Naive B cell (primary cell): Measurements from ENCODE around the gene TH. TPM values are rescaled to one million over a fixed set of nuclear protein-coding genes. Genes with fewer than 3 reads are reported as not detected.

Experiments
- ATAC-seq, 2 donors: fragments of 150-1000 bp; cut with Tn5 transposase; 2 replicates each; pipeline ENCODE4 v1.10.0; 2021; ENCODE audit warnings: low read depth in 2 of 2, mild to moderate bottlenecking in 2 of 2, moderate library complexity in 2 of 2
- DNase-seq: peaks from one replicate; pipeline ENCODE4 v3.0.0; 2022
- H3K27ac Mint-ChIP-seq, 6 donors: one replicate each; pipeline ENCODE4 v1.8.0; 2020 to 2022; ENCODE audit warnings: mild to moderate bottlenecking in 6 of 6, mixed read lengths in 6 of 6, moderate library complexity in 5 of 6, inconsistent platforms in 2 of 6
- H3K27me3 Mint-ChIP-seq, 3 donors: one replicate each; pipeline ENCODE4 v1.8.0; 2021 to 2022; ENCODE audit warnings: mixed read lengths in 3 of 3, mild to moderate bottlenecking in 1 of 3
- H3K36me3 Mint-ChIP-seq, 2 donors: one replicate each; pipeline ENCODE4 v1.8.0; 2020 to 2022; ENCODE audit warnings: mixed read lengths in 2 of 2, inconsistent platforms in 1 of 2, mild to moderate bottlenecking in 1 of 2
- H3K4me1 Mint-ChIP-seq, 3 donors: one replicate each; pipeline ENCODE4 v1.8.0; 2020 to 2022; ENCODE audit warnings: mixed read lengths in 3 of 3, inconsistent platforms in 1 of 3, mild to moderate bottlenecking in 1 of 3, moderate library complexity in 1 of 3
- H3K4me3 Mint-ChIP-seq, 8 donors: one replicate each; pipeline ENCODE4 v1.8.0; 2020 to 2022; ENCODE audit warnings: mild to moderate bottlenecking in 8 of 8, mixed read lengths in 8 of 8, moderate library complexity in 8 of 8, inconsistent platforms in 2 of 8
- H3K9me3 Mint-ChIP-seq, 7 donors: one replicate each; pipeline ENCODE4 v1.8.0; 2020 to 2022; ENCODE audit warnings: mixed read lengths in 7 of 7, mild to moderate bottlenecking in 5 of 7, inconsistent platforms in 2 of 7, moderate library complexity in 1 of 7
- polyA plus RNA-seq, 6 donors: library from polyadenylated mRNA; unstranded; fragments of 300-500 nt; fragmentation: Illumina TruSeq; gene quantifications; one replicate each; pipeline ENCODE4 v1.2.3, GENCODE V29; 2021; ENCODE audit warnings: low read depth in 6 of 6

Gene TH
- not detected for polyA plus RNA-seq

GRCh38 chr11:2171591-2172003 is at the start of gene TH:
Gene TH, minus strand, starts transcription at chr11:2171815. Its CDS starts 29 bp downstream, at chr11:2171786.
- Mint-ChIP-seq H3K4me3 (peak within 1 kb of the TSS in 2 of 8 donors; percentile 55 to 70), H3K36me3 (no peaks in the 10 kb centered on the region), H3K27ac (peak within 1 kb of the TSS in 1 of 6 donors; percentile 47), H3K27me3 (peaks cover 0 to 28% (median 9%) of the 10 kb centered on the region in 3 donors), H3K4me1 (peaks cover 0 to 4% (median 0%) of the 10 kb centered on the region in 3 donors), H3K9me3 (no peaks in the 10 kb centered on the region)
- no peak for ATAC-seq
- no peak for DNase-seq

- Mint-ChIP-seq H3K27me3 (peaks cover 26 to 54% (median 50%) of the 10 kb centered on the region in 3 donors), H3K9me3 (peaks cover 5 to 26% (median 16%) of the 10 kb centered on the region in 7 donors), H3K4me3 (no peak overlapping the region), H3K36me3 (peaks cover 0 to 17% of the 10 kb centered on the region in 2 donors), H3K27ac (no peak overlapping the region), H3K4me1 (no peaks in the 10 kb centered on the region)
- no peak for ATAC-seq
- no peak for DNase-seq
Measured at GRCh38 chr11:2221024-2221423, 49.4 kb upstream of the TH start.

GRCh38 chr11:2220173-2220771 is 48.7 kb upstream of the TH start:
- H3K4me1 Mint-ChIP-seq, result no peaks in the 10 kb centered on the region
- ATAC-seq (no peak), DNase-seq (no peak)
- H3K9me3 Mint-ChIP-seq, result peaks cover 5 to 22% (median 14%) of the 10 kb centered on the region in 7 donors
- H3K27ac Mint-ChIP-seq, result no peak overlapping the region
- H3K4me3 Mint-ChIP-seq, result no peak overlapping the region
- peaks cover 0 to 17% of the 10 kb centered on the region in 2 donors for H3K36me3 Mint-ChIP-seq
- peaks cover 21 to 47% (median 43%) of the 10 kb centered on the region in 3 donors for H3K27me3 Mint-ChIP-seq

GRCh38 chr11:2219318-2220017 is 47.9 kb upstream of the TH start:
- H3K36me3 Mint-ChIP-seq, result peaks cover 0 to 17% of the 10 kb centered on the region in 2 donors
- peaks cover 20 to 48% (median 42%) of the 10 kb centered on the region in 3 donors for H3K27me3 Mint-ChIP-seq
- H3K4me1 Mint-ChIP-seq, result no peaks in the 10 kb centered on the region
- peaks cover 5 to 20% (median 12%) of the 10 kb centered on the region in 7 donors for H3K9me3 Mint-ChIP-seq
- H3K4me3 Mint-ChIP-seq, result no peak overlapping the region
- DNase-seq (no peak), ATAC-seq (no peak)
- H3K27ac Mint-ChIP-seq, result no peak overlapping the region

DNA sequence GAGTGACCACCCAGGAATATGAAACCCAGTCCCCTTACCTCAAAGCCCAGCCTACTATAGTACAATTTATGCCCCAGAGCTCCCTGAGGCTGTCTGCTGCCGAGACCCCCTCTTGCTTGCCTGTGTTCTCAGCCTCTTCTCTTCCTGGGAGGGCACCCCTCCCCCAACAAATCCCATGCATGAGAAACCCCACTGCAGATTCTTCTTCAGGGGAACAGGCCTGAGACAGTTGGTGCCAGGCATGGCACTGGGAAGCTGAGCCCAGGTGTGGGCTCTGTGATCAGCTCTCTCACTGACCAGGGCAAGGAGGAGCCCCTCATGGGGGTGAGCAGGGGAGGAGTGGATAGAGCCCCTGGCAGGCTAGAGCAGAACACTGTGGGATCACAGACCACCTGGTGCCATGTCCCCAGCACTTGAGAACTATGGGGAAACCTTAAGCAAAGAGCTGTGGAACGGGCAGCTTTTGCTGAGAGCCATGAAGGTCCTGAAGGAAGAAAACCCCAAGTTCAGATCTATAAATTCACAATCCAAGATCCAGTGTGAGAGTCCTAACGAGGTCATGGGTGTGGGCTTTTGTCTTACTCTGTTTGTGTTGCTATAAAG is 46.5 kb upstream of the TH start:
- peaks cover 0 to 9% of the 10 kb centered on the region in 2 donors for H3K36me3 Mint-ChIP-seq
- DNase-seq (no peak), ATAC-seq (no peak)
- peak overlapping the region in 1 of 8 donors; percentile 61 for H3K4me3 Mint-ChIP-seq
- peaks cover 0 to 7% (median 2%) of the 10 kb centered on the region in 7 donors for H3K9me3 Mint-ChIP-seq
- peaks cover 14 to 44% (median 28%) of the 10 kb centered on the region in 3 donors for H3K27me3 Mint-ChIP-seq
- H3K4me1 Mint-ChIP-seq, result peaks cover 0 to 6% (median 3%) of the 10 kb centered on the region in 3 donors
- H3K27ac Mint-ChIP-seq, result peak overlapping the region in 2 of 6 donors; percentile 47 to 74

- H3K4me3 Mint-ChIP-seq, result peak overlapping the region in 1 of 8 donors; percentile 61
- peaks cover 0 to 6% (median 3%) of the 10 kb centered on the region in 3 donors for H3K4me1 Mint-ChIP-seq
- DNase-seq (no peak), ATAC-seq (no peak)
- peaks cover 0 to 9% of the 10 kb centered on the region in 2 donors for H3K36me3 Mint-ChIP-seq
- H3K27ac Mint-ChIP-seq, result no peak overlapping the region
- peaks cover 8 to 37% (median 21%) of the 10 kb centered on the region in 3 donors for H3K27me3 Mint-ChIP-seq
- peaks cover 0 to 4% (median 0%) of the 10 kb centered on the region in 7 donors for H3K9me3 Mint-ChIP-seq
Measured at GRCh38 chr11:2217211-2218030, 45.8 kb upstream of the TH start.

GRCh38 chr11:2216400-2217064 is 44.9 kb upstream of the TH start:
- Mint-ChIP-seq H3K27me3 (peaks cover 8 to 28% (median 12%) of the 10 kb centered on the region in 3 donors), H3K4me3 (no peak overlapping the region), H3K4me1 (peaks cover 0 to 6% (median 3%) of the 10 kb centered on the region in 3 donors), H3K27ac (no peak overlapping the region), H3K36me3 (peaks cover 0 to under 1% of the 10 kb centered on the region in 2 donors), H3K9me3 (peaks cover 0 to 3% (median 0%) of the 10 kb centered on the region in 7 donors)
- no peak for DNase-seq
- ATAC-seq, result no peak

DNA sequence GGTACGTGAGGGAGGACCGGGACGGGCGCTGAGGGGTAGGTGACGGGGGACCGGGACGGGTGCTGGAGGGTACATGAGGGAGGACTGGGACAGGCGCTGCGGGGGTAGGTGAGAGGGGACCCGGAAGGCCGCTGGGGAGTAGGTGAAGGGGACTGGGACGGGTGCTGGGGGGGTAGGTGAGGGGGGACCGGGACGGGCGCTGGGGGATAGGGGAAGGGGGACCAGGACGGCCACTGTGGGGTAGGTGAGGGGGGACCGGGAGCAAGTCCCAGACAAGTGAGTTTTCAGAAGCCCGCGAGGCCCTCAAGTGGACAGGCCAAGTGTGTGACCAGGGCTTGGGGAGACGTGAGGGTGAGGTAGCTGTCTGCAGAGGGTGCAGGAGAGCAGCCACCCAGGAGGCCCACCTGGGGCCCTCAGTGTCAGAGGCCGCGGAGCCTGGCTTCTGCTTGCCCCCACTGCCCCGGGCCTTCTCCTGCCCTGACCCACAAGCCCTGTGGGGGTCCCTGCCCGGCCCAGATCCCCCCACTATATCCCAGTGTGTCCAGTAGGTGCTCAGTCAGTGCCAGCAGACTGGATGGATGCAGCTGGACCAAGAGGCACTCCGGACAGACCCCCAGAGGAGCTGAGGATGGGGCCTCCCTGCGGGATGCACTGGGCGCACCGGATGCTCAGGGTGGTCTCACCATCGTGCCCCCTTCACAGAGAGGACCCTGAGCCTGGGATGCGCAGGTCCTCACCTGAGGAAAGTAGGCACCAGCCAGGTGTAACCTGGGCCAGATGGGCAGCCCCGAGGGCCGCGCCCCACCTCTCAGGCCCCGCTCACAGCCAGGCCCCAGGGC is 44.2 kb upstream of the TH start:
- peaks cover 5 to 20% (median 7%) of the 10 kb centered on the region in 3 donors for H3K27me3 Mint-ChIP-seq

GRCh38 chr11:2215230-2215560 is 43.6 kb upstream of the TH start:
- Mint-ChIP-seq H3K36me3 (no peaks in the 10 kb centered on the region), H3K4me3 (no peak overlapping the region), H3K27me3 (peaks cover 2 to 18% (median 4%) of the 10 kb centered on the region in 3 donors), H3K9me3 (no peaks in the 10 kb centered on the region), H3K4me1 (peaks cover 0 to 6% (median 3%) of the 10 kb centered on the region in 3 donors), H3K27ac (no peak overlapping the region)
- DNase-seq (no peak), ATAC-seq (no peak)

More for the DNA sequence above, 44.2 kb upstream of the TH start:
- ATAC-seq (no peak), DNase-seq (no peak)
- Mint-ChIP-seq H3K4me3 (no peak overlapping the region), H3K36me3 (no peaks in the 10 kb centered on the region), H3K4me1 (peaks cover 0 to 6% (median 3%) of the 10 kb centered on the region in 3 donors), H3K9me3 (peaks cover 0 to 3% (median 0%) of the 10 kb centered on the region in 7 donors), H3K27ac (no peak overlapping the region)

DNA sequence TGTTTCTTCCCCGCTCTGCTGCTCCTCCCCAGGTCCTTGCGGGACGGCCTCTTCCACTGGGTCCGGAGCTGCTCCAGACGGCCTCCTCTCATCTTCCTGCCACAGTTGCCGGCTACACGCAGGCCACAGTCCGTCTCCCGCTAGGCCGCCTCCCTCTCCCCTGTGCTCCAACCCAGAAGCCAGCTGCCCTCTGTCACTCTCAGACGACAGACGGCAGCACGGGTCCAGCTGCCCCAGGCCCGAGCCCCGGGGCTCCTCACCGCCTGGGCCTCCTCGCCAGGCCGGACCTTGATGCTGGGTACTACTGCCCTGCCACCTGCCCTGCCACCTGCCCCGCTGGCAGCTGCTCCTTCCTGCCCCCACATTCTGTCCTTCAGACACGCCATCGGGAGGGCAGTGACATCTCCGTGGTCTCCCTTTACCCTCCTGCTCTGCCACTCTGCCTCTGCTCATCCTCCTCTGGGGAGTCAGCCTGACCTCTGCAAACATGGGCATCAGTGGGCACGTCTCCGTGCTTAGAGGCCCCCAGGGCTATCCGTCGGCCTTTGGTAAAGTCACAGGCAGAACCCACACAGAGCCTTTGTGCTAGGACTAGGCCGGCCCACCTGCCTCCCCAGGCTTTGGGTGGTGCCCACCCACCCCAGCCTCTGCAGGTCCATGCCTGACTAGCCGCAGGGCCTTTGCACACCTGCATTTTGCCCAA is 43.1 kb upstream of the TH start:
- DNase-seq (no peak), ATAC-seq (no peak)
- Mint-ChIP-seq H3K27ac (no peak overlapping the region), H3K27me3 (peaks cover under 1 to 18% (median 4%) of the 10 kb centered on the region in 3 donors), H3K9me3 (no peaks in the 10 kb centered on the region), H3K4me1 (peaks cover 0 to 6% (median 3%) of the 10 kb centered on the region in 3 donors), H3K4me3 (no peak overlapping the region), H3K36me3 (no peaks in the 10 kb centered on the region)

- Mint-ChIP-seq H3K27ac (peak overlapping the region in 2 of 6 donors; percentile 12 to 52), H3K36me3 (no peaks in the 10 kb centered on the region), H3K9me3 (no peaks in the 10 kb centered on the region), H3K27me3 (peaks cover 4 to 18% (median 5%) of the 10 kb centered on the region in 3 donors), H3K4me1 (peaks cover 0 to 6% (median 3%) of the 10 kb centered on the region in 3 donors), H3K4me3 (no peak overlapping the region)
- no peak for DNase-seq
- no peak for ATAC-seq
Measured at GRCh38 chr11:2213890-2214526, 42.4 kb upstream of the TH start.
